8988T (cell line): ENCODE measurements around the gene RSPH4A.
"Not testable (repeated sequence)": the region's sequence is repeated elsewhere in the genome, so short reads cannot be mapped to it uniquely, and the experiment has no call there.

ENCODE experiments used
- DNase-seq: peaks from one replicate; pipeline ENCODE4 v3.0.0; 2011

RSPH4A gene

GRCh38 chr6:116615937-116616736 is at the start of gene RSPH4A:
TSS of gene RSPH4A (plus strand) at chr6:116616479. CDS start at chr6:116616624, 145 bp downstream.
- DNase-seq = peak; percentile 55

- no peak for DNase-seq
Measured at GRCh38 chr6:116568111-116568510, 48.2 kb upstream of the RSPH4A start.

- DNase-seq = no peak
Measured at GRCh38 chr6:116568821-116569755, 47.2 kb upstream of the RSPH4A start.

- DNase-seq = peak; percentile 82
Measured at GRCh38 chr6:116570856-116571682, 45.2 kb upstream of the RSPH4A start, which contains the start of gene RWDD1. TSS of gene RWDD1 (plus strand) at chr6:116571504. CDS start at chr6:116571583, 79 bp downstream.

GRCh38 chr6:116571683-116572000 is 44.6 kb upstream of the RSPH4A start:
- DNase-seq = no peak

GRCh38 chr6:116572162-116572561 is 44.1 kb upstream of the RSPH4A start:
- DNase-seq = no peak

DNA sequence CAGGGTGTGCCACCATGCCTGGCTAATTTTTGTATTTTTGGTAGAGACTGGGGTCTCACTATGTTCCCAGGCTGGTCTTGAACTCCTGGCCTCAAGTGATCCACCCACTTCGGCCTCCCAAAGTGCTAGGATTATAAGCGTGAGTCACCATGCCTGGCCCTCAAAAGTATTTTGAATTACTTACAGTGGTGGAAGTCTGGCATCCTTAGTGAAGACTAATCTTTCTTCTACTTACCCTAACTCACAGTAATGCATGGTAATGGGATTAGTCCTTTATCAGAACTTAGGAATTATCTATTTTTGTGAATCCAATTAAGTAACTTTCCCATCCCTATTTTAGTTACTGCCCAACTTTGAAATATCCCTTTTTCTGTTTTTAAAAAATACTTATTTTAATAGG is 41.1 kb upstream of the RSPH4A start:
- DNase-seq = no peak

DNA sequence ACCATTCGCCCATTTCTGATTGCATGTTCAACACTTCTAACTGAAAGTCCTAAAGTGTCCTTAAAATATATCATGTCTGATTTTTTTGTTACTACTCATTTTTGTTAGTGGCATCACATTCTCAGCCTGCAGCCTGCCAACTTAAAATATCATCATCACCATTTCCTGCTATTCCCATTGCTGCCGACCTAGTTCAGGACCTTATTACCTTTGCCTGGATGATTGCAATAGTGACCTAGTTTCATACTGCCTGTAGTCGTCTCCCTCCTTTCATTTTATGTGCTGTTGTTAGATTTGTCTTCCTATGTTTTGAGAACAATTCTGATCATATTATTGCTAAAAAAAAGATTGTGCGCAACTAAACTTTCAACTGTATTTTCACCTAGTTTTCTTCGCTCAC is 38.8 kb upstream of the RSPH4A start:
- DNase-seq = no peak

GRCh38 chr6:116578335-116578734 is 37.9 kb upstream of the RSPH4A start:
- no peak for DNase-seq

DNA sequence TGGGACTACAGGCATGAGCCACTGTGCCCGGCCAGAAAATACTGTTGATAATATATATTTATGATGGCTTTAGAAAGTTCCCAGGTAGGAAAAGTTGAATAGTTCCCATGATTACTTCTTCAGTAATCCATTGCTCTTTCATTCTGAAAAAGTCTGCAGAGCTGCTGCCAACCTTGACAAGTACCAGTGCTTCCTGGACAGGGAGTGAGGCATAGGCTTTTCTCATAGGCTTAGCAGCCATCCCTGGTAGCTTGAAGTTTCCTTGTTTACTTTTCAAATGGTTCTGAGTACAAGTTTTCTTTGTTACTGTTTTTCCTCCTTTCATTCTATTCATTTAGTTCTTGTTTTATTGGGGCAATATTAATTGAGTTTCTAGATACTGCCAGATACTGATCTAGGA is 37.1 kb upstream of the RSPH4A start:
- DNase-seq = no peak

GRCh38 chr6:116580198-116580597 is 36.1 kb upstream of the RSPH4A start:
- DNase-seq = no peak

DNA sequence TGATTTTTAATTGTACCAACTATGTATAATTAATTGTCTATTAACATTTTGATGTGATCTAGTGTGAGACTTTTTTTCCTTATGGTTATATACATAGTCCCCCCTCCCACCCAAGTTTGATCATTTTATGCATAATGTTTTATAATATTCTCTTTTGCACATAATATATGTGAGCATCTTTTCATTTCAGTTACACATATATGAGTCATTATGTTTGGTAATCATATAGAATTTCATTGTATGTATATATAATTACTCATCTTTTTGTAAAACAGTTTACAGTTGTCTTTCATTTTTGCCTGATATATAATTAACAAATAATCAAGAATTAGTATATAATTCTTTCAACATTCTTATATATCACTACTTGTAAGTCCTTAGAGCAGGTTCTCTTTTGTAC is 30.0 kb upstream of the RSPH4A start:
- DNase-seq = no peak

- no peak for DNase-seq
Measured at GRCh38 chr6:116586738-116587137, 29.5 kb upstream of the RSPH4A start.

DNA sequence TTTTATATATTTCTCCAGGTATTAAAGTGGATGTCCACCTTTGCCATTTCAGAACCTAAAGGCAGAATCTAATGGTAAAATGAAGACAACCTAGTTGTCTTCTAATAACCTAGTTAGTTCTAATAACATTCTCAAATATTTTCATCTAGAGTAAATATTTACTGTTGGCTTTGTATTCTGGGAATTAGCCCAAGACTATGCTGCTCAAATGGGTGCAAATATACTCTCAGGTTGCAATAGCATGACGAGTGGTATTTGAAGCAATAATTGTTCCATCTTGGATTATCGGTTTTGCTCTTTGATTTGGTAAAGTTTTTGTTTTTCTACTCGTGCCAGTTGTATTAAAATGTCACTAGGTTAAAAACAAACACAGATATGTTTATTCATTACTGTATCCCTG is 21.0 kb upstream of the RSPH4A start:
- DNase-seq = no peak

GRCh38 chr6:116596815-116597214 is 19.5 kb upstream of the RSPH4A start:
- DNase-seq = no peak

DNA sequence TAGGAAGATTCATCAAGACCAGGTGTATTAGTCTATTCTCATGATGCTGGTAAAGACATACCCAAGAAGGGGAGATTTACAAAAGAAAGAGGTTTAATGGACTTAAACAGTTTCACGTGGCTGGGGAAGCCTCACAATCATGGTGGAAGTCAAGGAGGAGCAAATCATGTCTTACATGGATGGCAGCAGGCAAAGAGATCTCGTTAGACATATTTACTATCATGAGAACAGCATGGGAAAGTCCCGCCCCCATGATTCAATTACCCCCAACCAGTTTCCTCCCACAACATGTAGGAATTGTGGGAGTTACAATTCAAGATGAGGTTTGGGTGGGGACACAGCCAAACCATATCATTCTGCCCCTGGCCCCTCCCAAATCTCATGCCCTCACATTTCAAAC is 12.4 kb upstream of the RSPH4A start:
- DNase-seq = not testable (repeated sequence)

DNA sequence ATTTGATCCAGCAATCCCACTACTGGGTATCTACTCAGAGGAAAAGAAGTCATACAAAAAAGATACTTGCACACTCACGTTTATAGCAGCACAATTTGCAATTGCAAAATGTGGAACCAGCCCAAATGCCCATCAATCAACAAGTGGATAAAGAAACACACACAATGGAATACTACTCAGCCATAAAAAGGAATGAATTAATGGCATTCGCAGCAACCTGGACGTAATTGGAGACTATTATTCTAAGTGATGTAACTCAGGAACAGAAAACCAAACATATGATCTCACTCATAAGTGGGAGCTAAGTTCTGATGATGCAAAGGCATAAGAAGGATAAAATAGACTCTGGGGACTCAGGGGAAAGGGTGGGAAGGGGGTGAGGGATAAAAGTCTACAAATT is 11.4 kb upstream of the RSPH4A start:
- not testable (repeated sequence) for DNase-seq

DNA sequence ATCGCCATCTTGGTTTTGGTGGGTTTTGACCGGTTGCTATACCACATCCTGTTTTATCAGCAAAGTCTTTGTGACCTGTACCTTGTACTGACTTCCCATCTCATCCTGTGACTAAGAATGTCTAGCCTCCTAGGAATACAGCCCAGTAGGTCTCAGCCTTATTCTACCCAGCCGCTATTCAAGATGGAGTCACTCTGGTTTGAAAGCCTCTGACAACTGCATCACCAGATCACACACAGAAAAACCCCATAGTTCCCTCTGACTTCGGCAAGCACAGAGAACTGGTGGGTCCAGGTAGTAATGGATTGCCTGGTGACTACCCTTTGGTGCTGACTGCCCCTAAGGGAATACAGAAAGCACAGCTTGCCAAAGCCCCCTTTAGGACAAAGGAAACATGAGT is 10.3 kb upstream of the RSPH4A start:
- DNase-seq = no peak

- no peak for DNase-seq
Measured at GRCh38 chr6:116611056-116611455, 5.2 kb upstream of the RSPH4A start.

DNA sequence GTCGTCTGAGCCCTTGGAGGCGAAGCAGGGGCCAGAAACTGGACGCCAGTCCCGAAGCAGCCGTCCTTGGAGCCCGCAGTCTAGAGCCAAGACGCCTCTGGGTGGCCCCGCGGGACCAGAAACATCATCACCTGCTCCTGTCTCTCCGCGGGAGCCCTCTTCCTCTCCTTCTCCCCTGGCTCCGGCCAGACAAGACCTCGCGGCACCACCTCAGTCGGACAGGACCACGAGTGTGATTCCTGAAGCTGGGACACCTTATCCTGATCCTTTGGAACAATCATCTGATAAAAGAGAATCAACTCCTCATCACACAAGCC is 416 bp downstream of the RSPH4A start:
- peak; percentile 26 for DNase-seq

DNA sequence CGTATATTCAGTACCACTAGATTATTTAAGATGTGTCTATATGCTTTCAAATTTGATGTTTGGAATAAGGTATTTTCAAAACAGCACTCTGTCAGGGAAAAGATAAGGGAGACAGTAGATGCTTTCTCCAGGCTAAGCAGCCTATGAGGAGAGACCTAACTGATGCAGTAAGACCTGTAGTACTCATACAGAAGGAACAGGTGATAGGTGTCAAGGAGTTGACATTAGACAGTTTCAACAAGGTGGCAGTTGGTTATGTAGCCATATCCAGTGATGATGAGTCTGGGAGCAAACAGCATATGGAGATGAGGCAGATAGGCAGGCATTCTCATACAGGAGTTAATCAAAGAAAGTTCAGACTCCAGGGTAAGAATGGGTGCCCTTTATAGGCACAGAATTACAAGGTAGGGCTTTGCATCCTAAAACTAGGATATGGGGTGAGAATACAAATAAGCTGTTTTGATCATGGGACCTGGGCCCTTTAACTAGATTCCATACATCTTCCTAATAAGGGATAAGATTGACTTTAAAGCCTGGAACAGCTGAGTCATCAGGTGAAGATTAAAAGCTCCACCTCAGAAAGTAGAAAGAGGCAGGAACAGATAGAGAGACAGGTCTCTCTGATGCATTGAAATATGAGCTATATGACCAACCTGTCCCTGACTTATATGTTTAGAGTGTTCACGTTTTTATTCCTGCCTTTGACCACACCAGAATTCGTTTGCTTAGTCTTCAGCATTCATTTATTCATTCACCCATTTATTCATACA is 7.9 kb downstream of the RSPH4A start:
- no peak for DNase-seq

GRCh38 chr6:116625872-116626271 is 9.6 kb downstream of the RSPH4A start:
- DNase-seq = no peak
